Measurements from ENCODE around the gene GLYR1.

Gene GLYR1

DNA sequence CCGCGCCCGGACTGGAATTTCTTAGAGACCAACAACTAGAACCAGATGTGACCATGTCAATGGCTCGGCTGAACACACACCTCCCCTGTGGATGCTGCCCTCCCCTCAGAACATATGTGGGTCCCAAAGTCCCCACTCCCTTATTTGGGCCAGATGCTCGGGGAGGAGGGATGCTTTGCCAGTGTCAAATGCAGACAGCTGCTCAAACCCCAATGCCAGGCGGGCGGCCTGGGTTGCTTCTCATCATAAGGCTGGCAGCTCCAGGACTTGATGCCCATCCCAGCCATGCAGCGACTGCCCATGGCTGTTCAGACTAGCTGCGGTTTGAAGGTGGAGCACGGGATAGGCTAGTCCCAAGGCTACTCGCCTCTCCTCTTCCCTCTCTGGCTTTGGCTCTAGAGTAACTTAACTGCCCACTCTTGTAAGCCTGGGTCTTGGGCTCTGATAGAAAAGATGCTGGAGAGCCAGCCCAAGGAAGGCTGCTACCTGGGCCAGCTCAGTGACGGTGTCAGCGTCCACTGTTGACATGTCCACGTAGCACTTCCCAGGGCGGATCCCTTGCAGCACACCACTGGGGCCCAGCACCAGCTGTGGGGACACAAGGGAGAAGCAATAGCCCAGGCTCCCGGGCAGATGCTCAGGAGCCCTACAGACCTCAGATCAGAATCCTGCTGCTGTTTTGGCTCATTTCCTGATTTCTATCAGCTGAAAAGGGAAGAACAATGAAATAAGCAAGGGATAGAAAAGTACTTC is 33.7 kb downstream of the GLYR1 start:
- Histone ChIP-seq H3K36me3 (ENCODE audit: insufficient read depth, low read length) (peaks cover 73% of the 10 kb centered on the region), H3F3A (ENCODE audit: insufficient read depth, low read length) (no peaks in the 10 kb centered on the region), H3K4me1 (ENCODE audit: insufficient read depth, low read length, severe bottlenecking) (no peaks in the 10 kb centered on the region), H3K9ac (ENCODE audit: low read length) (no peak overlapping the region), H3K4me2 (ENCODE audit: low read length) (no peak overlapping the region), H2AFZ (ENCODE audit: low read length) (no peak overlapping the region), H3K4me3 (ENCODE audit: low read depth, low read length, poor library complexity, severe bottlenecking) (no peak overlapping the region), H3K27me3 (ENCODE audit: insufficient read depth, low read length) (no peaks in the 10 kb centered on the region), H3K9me2 (ENCODE audit: low read depth, low read length) (no peaks in the 10 kb centered on the region), H3K27ac (ENCODE audit: low read depth, low read length, poor library complexity, severe bottlenecking) (no peak overlapping the region), H4K20me1 (ENCODE audit: insufficient read depth, low read length) (no peaks in the 10 kb centered on the region), H3K79me2 (ENCODE audit: insufficient read depth, low read length) (no peaks in the 10 kb centered on the region), H3K9me3 (ENCODE audit: low read length) (no peaks in the 10 kb centered on the region)
- TF ChIP-seq, protein P1, sequence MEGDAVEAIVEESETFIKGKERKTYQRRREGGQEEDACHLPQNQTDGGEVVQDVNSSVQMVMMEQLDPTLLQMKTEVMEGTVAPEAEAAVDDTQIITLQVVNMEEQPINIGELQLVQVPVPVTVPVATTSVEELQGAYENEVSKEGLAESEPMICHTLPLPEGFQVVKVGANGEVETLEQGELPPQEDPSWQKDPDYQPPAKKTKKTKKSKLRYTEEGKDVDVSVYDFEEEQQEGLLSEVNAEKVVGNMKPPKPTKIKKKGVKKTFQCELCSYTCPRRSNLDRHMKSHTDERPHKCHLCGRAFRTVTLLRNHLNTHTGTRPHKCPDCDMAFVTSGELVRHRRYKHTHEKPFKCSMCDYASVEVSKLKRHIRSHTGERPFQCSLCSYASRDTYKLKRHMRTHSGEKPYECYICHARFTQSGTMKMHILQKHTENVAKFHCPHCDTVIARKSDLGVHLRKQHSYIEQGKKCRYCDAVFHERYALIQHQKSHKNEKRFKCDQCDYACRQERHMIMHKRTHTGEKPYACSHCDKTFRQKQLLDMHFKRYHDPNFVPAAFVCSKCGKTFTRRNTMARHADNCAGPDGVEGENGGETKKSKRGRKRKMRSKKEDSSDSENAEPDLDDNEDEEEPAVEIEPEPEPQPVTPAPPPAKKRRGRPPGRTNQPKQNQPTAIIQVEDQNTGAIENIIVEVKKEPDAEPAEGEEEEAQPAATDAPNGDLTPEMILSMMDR (IDR thresholded peaks at IDR 0.05; ENCODE audit: low read length), result no peak
- no peak for TF ChIP-seq EZH2 (IDR thresholded peaks at IDR 0.05; ENCODE audit: borderline replicate concordance, low read length)

DNA sequence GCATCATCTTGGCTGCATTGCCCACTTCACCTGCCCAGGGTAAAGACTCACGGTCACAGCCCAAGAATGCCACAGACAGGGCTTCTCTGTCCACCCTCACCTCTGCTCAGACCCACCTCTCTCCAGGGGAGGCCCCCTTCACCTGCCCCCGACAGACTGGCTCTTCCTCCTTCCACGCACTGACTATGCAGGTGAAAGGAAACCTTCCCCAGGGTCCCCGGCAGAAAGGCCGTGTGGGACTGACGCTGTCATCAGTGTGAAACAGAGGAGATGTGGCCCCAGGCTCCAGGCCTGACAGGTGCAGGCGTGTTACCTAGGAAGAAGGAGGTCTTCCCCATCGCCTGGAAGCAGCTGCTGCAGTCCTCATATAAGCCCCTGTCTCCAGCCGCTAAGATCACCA is 35.3 kb downstream of the GLYR1 start:
- Histone ChIP-seq H3K27ac (ENCODE audit: low read depth, low read length, poor library complexity, severe bottlenecking) (no peak overlapping the region), H3K9ac (ENCODE audit: low read length) (no peak overlapping the region), H3K4me1 (ENCODE audit: insufficient read depth, low read length, severe bottlenecking) (no peaks in the 10 kb centered on the region), H3K4me2 (ENCODE audit: low read length) (no peak overlapping the region), H3K79me2 (ENCODE audit: insufficient read depth, low read length) (no peaks in the 10 kb centered on the region), H4K20me1 (ENCODE audit: insufficient read depth, low read length) (no peaks in the 10 kb centered on the region), H3K27me3 (ENCODE audit: insufficient read depth, low read length) (no peaks in the 10 kb centered on the region), H3K36me3 (ENCODE audit: insufficient read depth, low read length) (peaks cover 72% of the 10 kb centered on the region), H3K4me3 (ENCODE audit: low read depth, low read length, poor library complexity, severe bottlenecking) (no peak overlapping the region), H3F3A (ENCODE audit: insufficient read depth, low read length) (no peaks in the 10 kb centered on the region), H2AFZ (ENCODE audit: low read length) (no peak overlapping the region), H3K9me2 (ENCODE audit: low read depth, low read length) (no peaks in the 10 kb centered on the region), H3K9me3 (ENCODE audit: low read length) (no peaks in the 10 kb centered on the region)
- TF ChIP-seq EZH2 (IDR thresholded peaks at IDR 0.05; ENCODE audit: borderline replicate concordance, low read length), result no peak
- TF ChIP-seq, protein P1 (IDR thresholded peaks at IDR 0.05; ENCODE audit: low read length), result no peak

DNA sequence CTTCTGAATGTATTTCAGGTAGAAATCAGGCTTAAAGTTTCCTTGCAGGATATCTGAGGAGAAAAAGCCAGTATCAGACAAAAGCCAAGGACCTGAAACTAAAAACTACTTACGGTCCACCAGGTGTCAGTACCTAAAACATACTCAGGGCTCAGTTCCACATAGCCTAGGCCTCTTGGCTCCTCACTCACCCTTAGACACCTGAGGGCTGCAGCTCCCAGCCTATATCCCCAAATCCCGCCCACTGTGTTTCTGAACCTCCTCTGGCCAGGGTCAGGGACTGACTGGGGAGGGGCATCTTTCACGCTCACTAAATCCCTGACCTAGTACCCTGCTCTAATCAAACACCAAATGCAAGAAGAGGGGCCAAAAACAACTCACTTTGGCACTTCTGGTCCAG is 35.8 kb downstream of the GLYR1 start:
- Histone ChIP-seq H3K9me3 (ENCODE audit: low read length) (no peaks in the 10 kb centered on the region), H3K36me3 (ENCODE audit: insufficient read depth, low read length) (peaks cover 69% of the 10 kb centered on the region), H4K20me1 (ENCODE audit: insufficient read depth, low read length) (no peaks in the 10 kb centered on the region), H3K79me2 (ENCODE audit: insufficient read depth, low read length) (no peaks in the 10 kb centered on the region), H3K9me2 (ENCODE audit: low read depth, low read length) (no peaks in the 10 kb centered on the region), H2AFZ (ENCODE audit: low read length) (no peak overlapping the region), H3K27me3 (ENCODE audit: insufficient read depth, low read length) (no peaks in the 10 kb centered on the region), H3K4me3 (ENCODE audit: low read depth, low read length, poor library complexity, severe bottlenecking) (no peak overlapping the region), H3F3A (ENCODE audit: insufficient read depth, low read length) (no peaks in the 10 kb centered on the region), H3K4me2 (ENCODE audit: low read length) (no peak overlapping the region), H3K9ac (ENCODE audit: low read length) (no peak overlapping the region), H3K27ac (ENCODE audit: low read depth, low read length, poor library complexity, severe bottlenecking) (no peak overlapping the region), H3K4me1 (ENCODE audit: insufficient read depth, low read length, severe bottlenecking) (no peaks in the 10 kb centered on the region)
- no peak for TF ChIP-seq EZH2 (IDR thresholded peaks at IDR 0.05; ENCODE audit: borderline replicate concordance, low read length)
- TF ChIP-seq, protein P1 (IDR thresholded peaks at IDR 0.05; ENCODE audit: low read length), result no peak

Data from OCI-LY1 (cell line).